HFF-Myc (cell line): ENCODE data around the gene RAD51B.
"Not testable (repeated sequence)": the region's sequence is repeated elsewhere in the genome, so short reads cannot be mapped to it uniquely, and the experiment has no call there.

Experiments used
- DNase-seq: peaks from one replicate; pipeline ENCODE4 v3.0.0-alpha.2; 2011; ENCODE audit warnings: low read depth; ENCODE audit errors: extremely low read depth
- H3K4me3 ChIP-seq: replicated peaks from 2 replicates; pipeline ENCODE4 v1.5.1; 2011; ENCODE audit warnings: low read depth, mild to moderate bottlenecking, control low read depth, low read length
- TF ChIP-seq, protein P1 (sequence below): IDR thresholded peaks from 2 replicates; pipeline ENCODE4 v1.5.1; 2012; ENCODE audit warnings: mild to moderate bottlenecking, low read depth, low read length, control low read depth; ENCODE audit errors: missing control alignments

Gene RAD51B

GRCh38 chr14:68097727-68098126 is 278.1 kb downstream of the RAD51B start:
- no peak overlapping the region for H3K4me3 ChIP-seq
- DNase-seq: no peak
- TF ChIP-seq, protein P1, sequence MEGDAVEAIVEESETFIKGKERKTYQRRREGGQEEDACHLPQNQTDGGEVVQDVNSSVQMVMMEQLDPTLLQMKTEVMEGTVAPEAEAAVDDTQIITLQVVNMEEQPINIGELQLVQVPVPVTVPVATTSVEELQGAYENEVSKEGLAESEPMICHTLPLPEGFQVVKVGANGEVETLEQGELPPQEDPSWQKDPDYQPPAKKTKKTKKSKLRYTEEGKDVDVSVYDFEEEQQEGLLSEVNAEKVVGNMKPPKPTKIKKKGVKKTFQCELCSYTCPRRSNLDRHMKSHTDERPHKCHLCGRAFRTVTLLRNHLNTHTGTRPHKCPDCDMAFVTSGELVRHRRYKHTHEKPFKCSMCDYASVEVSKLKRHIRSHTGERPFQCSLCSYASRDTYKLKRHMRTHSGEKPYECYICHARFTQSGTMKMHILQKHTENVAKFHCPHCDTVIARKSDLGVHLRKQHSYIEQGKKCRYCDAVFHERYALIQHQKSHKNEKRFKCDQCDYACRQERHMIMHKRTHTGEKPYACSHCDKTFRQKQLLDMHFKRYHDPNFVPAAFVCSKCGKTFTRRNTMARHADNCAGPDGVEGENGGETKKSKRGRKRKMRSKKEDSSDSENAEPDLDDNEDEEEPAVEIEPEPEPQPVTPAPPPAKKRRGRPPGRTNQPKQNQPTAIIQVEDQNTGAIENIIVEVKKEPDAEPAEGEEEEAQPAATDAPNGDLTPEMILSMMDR: no peak

DNA sequence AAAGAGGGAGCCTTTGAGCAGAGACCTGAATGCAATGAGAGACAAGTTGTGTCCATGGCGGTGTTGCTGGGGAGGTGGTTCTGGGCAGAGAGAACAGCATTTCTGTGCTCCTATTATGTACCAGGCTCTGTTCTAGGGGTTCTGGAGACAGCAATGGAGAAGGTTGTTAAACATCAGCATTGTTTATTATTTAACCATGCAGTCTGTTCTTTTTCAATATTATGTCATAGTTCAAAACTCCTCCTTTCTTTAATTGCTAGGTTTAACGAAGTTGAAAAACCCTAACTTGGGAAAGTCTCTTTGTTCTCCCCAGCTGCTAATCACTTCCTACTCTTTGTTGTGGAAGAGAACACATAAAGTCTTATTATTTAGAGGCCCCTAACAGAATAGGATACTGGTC is 279.3 kb downstream of the RAD51B start:
- H3K4me3 ChIP-seq: no peak overlapping the region
- TF ChIP-seq, protein P1: no peak
- DNase-seq: no peak

- no peak overlapping the region for H3K4me3 ChIP-seq
- TF ChIP-seq, protein P1: no peak
- DNase-seq: no peak
Observed at GRCh38 chr14:68099495-68100045, 280.0 kb downstream of the RAD51B start.

DNA sequence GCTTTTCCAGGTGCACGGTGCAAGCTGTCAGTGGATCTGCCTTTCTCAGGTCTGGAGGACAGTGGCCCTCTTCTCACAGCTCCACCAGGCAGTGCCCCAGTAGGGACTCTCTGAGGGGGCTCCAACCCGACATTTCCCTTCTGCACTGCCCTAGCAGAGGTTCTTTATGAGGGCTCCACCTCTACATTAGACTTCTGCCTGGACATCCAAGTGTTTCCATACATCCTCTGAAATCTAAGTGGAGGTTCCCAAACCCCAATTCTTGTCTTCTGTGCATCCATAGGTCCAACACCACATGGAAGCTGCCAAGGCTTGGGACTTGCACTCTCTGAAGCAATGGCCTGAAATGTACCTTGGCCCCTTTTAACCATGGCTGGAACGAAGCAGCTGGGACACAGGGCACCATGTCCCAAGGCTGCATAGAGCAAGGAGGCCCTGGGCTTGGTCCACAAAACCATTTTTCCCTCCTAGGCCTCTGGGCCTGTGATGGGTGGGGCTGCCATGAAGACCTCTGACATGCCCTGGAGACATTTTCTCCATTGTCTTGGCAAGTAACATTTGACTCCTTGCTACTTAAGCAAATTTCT is 282.2 kb downstream of the RAD51B start:
- not testable (repeated sequence) for DNase-seq, H3K4me3 ChIP-seq

- TF ChIP-seq, protein P1: no peak
- H3K4me3 ChIP-seq: no peak overlapping the region
- DNase-seq: no peak
Observed at GRCh38 chr14:68103853-68104252, 284.3 kb downstream of the RAD51B start.

GRCh38 chr14:68104518-68104917 is 284.9 kb downstream of the RAD51B start:
- no peak overlapping the region for H3K4me3 ChIP-seq
- TF ChIP-seq, protein P1: no peak
- DNase-seq: no peak

- DNase-seq: no peak
- no peak overlapping the region for H3K4me3 ChIP-seq
- TF ChIP-seq, protein P1: no peak
Observed at GRCh38 chr14:68105816-68106215, 286.2 kb downstream of the RAD51B start.
